ENCODE data around the gene HEATR5B. TPM values are rescaled to one million over a fixed set of nuclear protein-coding genes. Genes with fewer than 3 reads are reported as not detected.
"Not testable (repeated sequence)": the region's sequence is repeated elsewhere in the genome, so short reads cannot be mapped to it uniquely, and the experiment has no call there.

Gene HEATR5B
- total RNA-seq, 2 donors from 2014 or later = 21.5 to 22.7 TPM

- 88 to 100% methylated on average over 1 to 2 of the region's 2 CpGs for WGBS, 2 experiments (ENCODE audit: insufficient coverage in 1 of 2, insufficient read length in 1 of 2)
- no peak for TF ChIP-seq CTCF (conservative IDR thresholded peaks at IDR 0.05)
- Mint-ChIP-seq H3K4me1 (peaks cover 16% of the 10 kb centered on the region), H3K9me3 (no peaks in the 10 kb centered on the region), H3K27me3 (ENCODE audit: insufficient read depth) (no peaks in the 10 kb centered on the region), H3K4me3 (no peak overlapping the region), H3K27ac (no peak overlapping the region), H3K36me3 (ENCODE audit: low read depth) (peaks cover 43% of the 10 kb centered on the region)
- H3K27ac ChIP-seq (ENCODE audit: low read depth, low read length) = no peak overlapping the region
- H3K27me3 ChIP-seq (ENCODE audit: control insufficient read depth, insufficient read depth, low read length, poor library complexity, severe bottlenecking) = no peaks in the 10 kb centered on the region
- no peak overlapping the region for H3K4me3 ChIP-seq (ENCODE audit: low read length)
- H3K36me3 ChIP-seq (ENCODE audit: control insufficient read depth, insufficient read depth, low read length) = peaks cover 41% of the 10 kb centered on the region
- no peaks in the 10 kb centered on the region for H3K4me1 ChIP-seq (ENCODE audit: control insufficient read depth, insufficient read depth, low read length)
- H3K9ac ChIP-seq (ENCODE audit: extremely low read depth, low read length, poor library complexity, severe bottlenecking) = no peak overlapping the region
- no peaks in the 10 kb centered on the region for H3K9me3 ChIP-seq (ENCODE audit: control insufficient read depth, low read length)
- DNase-seq = no peak
Observed at GRCh38 chr2:37000988-37001556, 83.1 kb downstream of the HEATR5B start.

GRCh38 chr2:37000318-37000717 lies 83.9 kb downstream of the HEATR5B start:
- H3K4me3 Mint-ChIP-seq = no peak overlapping the region
- peaks cover 42% of the 10 kb centered on the region for H3K36me3 Mint-ChIP-seq (ENCODE audit: low read depth)
- peaks cover 16% of the 10 kb centered on the region for H3K4me1 Mint-ChIP-seq
- WGBS, 2 experiments (ENCODE audit: insufficient coverage in 1 of 2, insufficient read length in 1 of 2) = 92 to 96% methylated on average over 4 to 6 of the region's 6 CpGs
- DNase-seq = no peak
- no peaks in the 10 kb centered on the region for H3K9me3 Mint-ChIP-seq
- no peak overlapping the region for H3K4me3 ChIP-seq (ENCODE audit: low read length)
- no peaks in the 10 kb centered on the region for H3K27me3 Mint-ChIP-seq (ENCODE audit: insufficient read depth)
- no peak overlapping the region for H3K27ac ChIP-seq (ENCODE audit: low read depth, low read length)
- no peak for TF ChIP-seq CTCF (conservative IDR thresholded peaks at IDR 0.05)
- H3K27ac Mint-ChIP-seq = no peak overlapping the region
- H3K9ac ChIP-seq (ENCODE audit: extremely low read depth, low read length, poor library complexity, severe bottlenecking) = no peak overlapping the region
- H3K27me3 ChIP-seq (ENCODE audit: control insufficient read depth, insufficient read depth, low read length, poor library complexity, severe bottlenecking) = no peaks in the 10 kb centered on the region
- H3K9me3 ChIP-seq (ENCODE audit: control insufficient read depth, low read length) = no peaks in the 10 kb centered on the region
- H3K36me3 ChIP-seq (ENCODE audit: control insufficient read depth, insufficient read depth, low read length) = peaks cover 35% of the 10 kb centered on the region
- no peaks in the 10 kb centered on the region for H3K4me1 ChIP-seq (ENCODE audit: control insufficient read depth, insufficient read depth, low read length)

GRCh38 chr2:36999416-36999815 lies 84.8 kb downstream of the HEATR5B start:
- H3K9ac ChIP-seq (ENCODE audit: extremely low read depth, low read length, poor library complexity, severe bottlenecking); H3K4me3 ChIP-seq (ENCODE audit: low read length); H3K27me3 ChIP-seq (ENCODE audit: control insufficient read depth, insufficient read depth, low read length, poor library complexity, severe bottlenecking); H3K4me1 Mint-ChIP-seq; H3K27ac Mint-ChIP-seq; DNase-seq; H3K4me3 Mint-ChIP-seq; H3K9me3 Mint-ChIP-seq; H3K9me3 ChIP-seq (ENCODE audit: control insufficient read depth, low read length); H3K27me3 Mint-ChIP-seq (ENCODE audit: insufficient read depth); H3K4me1 ChIP-seq (ENCODE audit: control insufficient read depth, insufficient read depth, low read length); H3K27ac ChIP-seq (ENCODE audit: low read depth, low read length): not testable (repeated sequence)
- H3K36me3 Mint-ChIP-seq (ENCODE audit: low read depth) = peaks cover 43% of the 10 kb centered on the region
- 95 to 98% methylated on average over 8 to 9 of the region's 9 CpGs for WGBS, 2 experiments (ENCODE audit: insufficient coverage in 1 of 2, insufficient read length in 1 of 2)
- H3K36me3 ChIP-seq (ENCODE audit: control insufficient read depth, insufficient read depth, low read length) = peaks cover 33% of the 10 kb centered on the region

All from endodermal cell (in vitro differentiated cells).